ENCODE measurements around the gene GATA5.
A peak's percentile ranks its signal among the peaks of the same experiment; 100 is the strongest.

GATA5 gene

DNA sequence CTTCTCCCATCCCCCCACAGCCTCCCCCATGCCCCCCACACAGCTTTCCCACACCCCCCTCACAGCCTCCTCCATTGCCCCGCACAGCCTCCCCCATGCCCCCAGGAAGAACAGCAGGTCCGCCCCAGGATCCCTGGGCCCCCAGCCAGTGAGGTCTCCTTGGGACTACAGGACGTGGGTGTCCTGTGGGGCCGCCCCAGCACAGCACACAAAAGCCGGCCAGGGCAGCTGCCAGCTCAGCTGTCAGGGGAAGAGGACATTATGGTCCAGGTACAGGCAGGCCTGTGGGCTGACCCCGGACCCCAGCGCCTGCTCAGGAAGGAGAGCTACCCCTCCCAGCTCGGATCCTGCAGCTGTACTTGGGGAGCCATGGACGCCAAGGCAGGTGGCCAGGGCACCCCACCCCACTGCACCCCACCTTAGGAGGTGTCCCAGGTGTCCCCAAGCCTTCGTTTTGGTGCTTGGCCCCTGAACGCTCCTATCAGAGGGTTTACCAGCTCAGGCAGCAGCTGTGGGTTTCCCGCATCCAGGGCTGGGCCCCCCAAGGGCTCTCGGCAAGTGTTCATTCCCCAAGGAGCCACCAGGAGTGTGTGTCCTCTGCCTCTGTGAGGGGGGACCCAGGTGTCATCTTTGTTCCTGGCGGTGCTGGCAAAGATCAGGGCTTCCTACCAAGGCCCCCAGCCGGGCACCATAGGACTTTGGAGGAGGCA, 42.3 kb upstream of the GATA5 start:
- Histone ChIP-seq H3K9me3 (ENCODE audit: control insufficient read depth, insufficient read depth, low read depth, low read length) (no peaks in the 10 kb centered on the region), H3K36me3 (ENCODE audit: control insufficient read depth in 2 of 2, insufficient read depth in 1 of 2, low read length in 2 of 2) (no peaks in the 10 kb centered on the region), H3K27ac (ENCODE audit: extremely low read depth, low read depth, low read length) (no peak overlapping the region), H3K4me1 (ENCODE audit: control insufficient read depth, insufficient read depth, low read length) (no peaks in the 10 kb centered on the region), H3K4me3 (ENCODE audit: low read depth, low read length) (no peak overlapping the region)
- ChIA-PET CTCF (interaction anchor here (0.6 to 1.5 kb wide), 2 partner anchors 99 to 107 kb away, joined by 4 to 5 read pairs; no protein-coding TSS in a partner anchor), POLR2A (no interaction called here)
- peak; percentile 78 for TF ChIP-seq GLIS1 (tag by site-specific recombination; IDR thresholded peaks at IDR 0.05)
- TF ChIP-seq ZNF629 (tag by site-specific recombination; IDR thresholded peaks at IDR 0.05), result no peak
- TF ChIP-seq ZFHX2 (tag by site-specific recombination; conservative IDR thresholded peaks at IDR 0.05), result peak; percentile 48; the same call in 1 of the 2 replicates

DNA sequence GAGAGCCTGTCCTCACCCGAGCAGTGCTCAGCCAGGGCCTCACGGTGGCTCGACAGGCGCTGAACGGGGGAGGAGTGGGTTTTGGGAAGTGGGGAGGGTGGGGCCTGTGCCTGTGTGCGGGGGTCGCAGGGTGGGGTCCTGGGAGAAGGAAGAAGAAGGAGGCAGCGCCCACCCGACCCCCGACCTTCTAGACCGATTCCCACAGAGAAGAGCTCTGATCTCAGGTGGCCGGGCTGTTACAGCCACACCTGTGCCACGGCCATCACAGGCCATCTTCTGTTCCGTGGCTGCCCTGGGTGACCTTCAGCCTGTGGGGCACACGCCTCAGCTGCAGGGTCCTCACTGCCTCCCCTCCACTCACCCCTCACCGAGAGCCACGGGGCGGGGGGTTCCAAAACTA, 41.4 kb upstream of the GATA5 start:
- peak; percentile 44 for TF ChIP-seq GLIS1 (tag by site-specific recombination; IDR thresholded peaks at IDR 0.05)
- TF ChIP-seq KLF16 (tag by site-specific recombination; IDR thresholded peaks at IDR 0.05), result no peak
- Histone ChIP-seq H3K4me3 (ENCODE audit: low read depth, low read length) (no peak overlapping the region), H3K36me3 (ENCODE audit: control insufficient read depth in 2 of 2, insufficient read depth in 1 of 2, low read length in 2 of 2) (no peaks in the 10 kb centered on the region), H3K4me1 (ENCODE audit: control insufficient read depth, insufficient read depth, low read length) (no peaks in the 10 kb centered on the region), H3K9me3 (ENCODE audit: control insufficient read depth, insufficient read depth, low read depth, low read length) (no peaks in the 10 kb centered on the region), H3K27ac (ENCODE audit: extremely low read depth, low read depth, low read length) (no peak overlapping the region)
- CTCF ChIA-PET, result interaction anchor here (0.6 to 1.5 kb wide), 2 partner anchors 100 to 106 kb away, joined by 4 to 5 read pairs; no protein-coding TSS in a partner anchor
- POLR2A ChIA-PET, result no interaction called here

- POLR2A ChIA-PET, result no interaction called here
Measured at GRCh38 chr20:62516338-62516737, 40.5 kb upstream of the GATA5 start.

DNA sequence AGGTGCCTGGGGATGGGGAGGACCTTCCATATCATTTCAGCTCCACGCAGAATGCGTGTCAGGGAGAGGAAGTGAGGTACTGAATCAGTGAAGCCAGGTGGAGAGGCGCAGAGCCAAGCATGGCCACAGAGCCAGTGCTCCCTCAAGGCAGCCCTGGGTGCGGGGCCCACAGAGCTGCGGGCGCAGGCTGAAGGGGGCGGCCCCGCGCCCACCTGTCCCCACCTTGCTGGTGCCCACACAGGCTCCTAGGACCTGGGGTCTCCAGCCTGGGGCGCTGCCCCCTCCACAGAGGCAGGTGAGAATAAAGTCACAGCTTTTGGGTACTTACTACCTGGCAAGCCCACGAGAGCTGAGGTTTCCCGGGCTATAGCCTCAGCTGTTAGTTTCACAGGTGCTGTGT, 40.0 kb upstream of the GATA5 start:
- no peak overlapping the region for H3K27ac ChIP-seq (ENCODE audit: extremely low read depth, low read depth, low read length)
- CTCF ChIA-PET, result interaction anchor here (1.6 kb wide), 1 partner anchor 16 kb away, joined by 5 read pairs; no protein-coding TSS in a partner anchor
- POLR2A ChIA-PET, result no interaction called here
- TF ChIP-seq, protein P1, sequence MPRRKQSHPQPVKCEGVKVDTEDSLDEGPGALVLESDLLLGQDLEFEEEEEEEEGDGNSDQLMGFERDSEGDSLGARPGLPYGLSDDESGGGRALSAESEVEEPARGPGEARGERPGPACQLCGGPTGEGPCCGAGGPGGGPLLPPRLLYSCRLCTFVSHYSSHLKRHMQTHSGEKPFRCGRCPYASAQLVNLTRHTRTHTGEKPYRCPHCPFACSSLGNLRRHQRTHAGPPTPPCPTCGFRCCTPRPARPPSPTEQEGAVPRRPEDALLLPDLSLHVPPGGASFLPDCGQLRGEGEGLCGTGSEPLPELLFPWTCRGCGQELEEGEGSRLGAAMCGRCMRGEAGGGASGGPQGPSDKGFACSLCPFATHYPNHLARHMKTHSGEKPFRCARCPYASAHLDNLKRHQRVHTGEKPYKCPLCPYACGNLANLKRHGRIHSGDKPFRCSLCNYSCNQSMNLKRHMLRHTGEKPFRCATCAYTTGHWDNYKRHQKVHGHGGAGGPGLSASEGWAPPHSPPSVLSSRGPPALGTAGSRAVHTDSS (tag by site-specific recombination; IDR thresholded peaks at IDR 0.05), result no peak
- TF ChIP-seq ZNF776 (tag by site-specific recombination; IDR thresholded peaks at IDR 0.05; ENCODE audit: borderline replicate concordance) (no peak), ZNF302 (tag by site-specific recombination; IDR thresholded peaks at IDR 0.05; ENCODE audit: low read depth) (no peak), PRDM4 (tag by site-specific recombination; IDR thresholded peaks at IDR 0.05) (no peak), ELK4 (IDR thresholded peaks at IDR 0.05; ENCODE audit: borderline replicate concordance, low read depth, low read length) (no peak), ZNF548 (tag by site-specific recombination; IDR thresholded peaks at IDR 0.05) (no peak), ZNF266 (tag by site-specific recombination; IDR thresholded peaks at IDR 0.05; ENCODE audit: low read depth) (no peak), FEZF1 (tag by site-specific recombination; IDR thresholded peaks at IDR 0.05) (no peak), GFI1B (tag by site-specific recombination; IDR thresholded peaks at IDR 0.05) (no peak), ZNF2 (tag by site-specific recombination; IDR thresholded peaks at IDR 0.05) (no peak), REPIN1 (tag by site-specific recombination; IDR thresholded peaks at IDR 0.05; ENCODE audit: low read depth) (no peak), ZFP69B (tag by site-specific recombination; IDR thresholded peaks at IDR 0.05) (no peak), ZBTB20 (tag by site-specific recombination; IDR thresholded peaks at IDR 0.05) (no peak), ZFP3 (tag by site-specific recombination; IDR thresholded peaks at IDR 0.05; ENCODE audit: low read depth) (no peak), ZNF830 (tag by site-specific recombination; IDR thresholded peaks at IDR 0.05; ENCODE audit: low read depth) (no peak)

More at GRCh38 chr20:62516338-62516737, 40.5 kb upstream of the GATA5 start:
- Histone ChIP-seq H3K9me3 (ENCODE audit: control insufficient read depth, insufficient read depth, low read depth, low read length) (no peaks in the 10 kb centered on the region), H3K36me3 (ENCODE audit: control insufficient read depth in 2 of 2, insufficient read depth in 1 of 2, low read length in 2 of 2) (no peaks in the 10 kb centered on the region), H3K4me1 (ENCODE audit: control insufficient read depth, insufficient read depth, low read length) (no peaks in the 10 kb centered on the region), H3K4me3 (ENCODE audit: low read depth, low read length) (no peak overlapping the region), H3K27ac (ENCODE audit: extremely low read depth, low read depth, low read length) (no peak overlapping the region)
- CTCF ChIA-PET, result interaction anchor here (1.5 to 1.6 kb wide), 2 partner anchors 16 to 100 kb away, joined by 5 read pairs; no protein-coding TSS in a partner anchor
- TF ChIP-seq KLF1 (tag by site-specific recombination; IDR thresholded peaks at IDR 0.05), result no peak
- no peak for TF ChIP-seq ZNF292 (tag by site-specific recombination; IDR thresholded peaks at IDR 0.05; ENCODE audit: borderline replicate concordance, low read depth)
- no peak for TF ChIP-seq RBAK (tag by site-specific recombination; IDR thresholded peaks at IDR 0.05)
- no peak for TF ChIP-seq ZNF114 (tag by site-specific recombination; IDR thresholded peaks at IDR 0.05)
- no peak for TF ChIP-seq ZNF140 (tag by site-specific recombination; IDR thresholded peaks at IDR 0.05)
- TF ChIP-seq ZNF404 (tag by site-specific recombination; IDR thresholded peaks at IDR 0.05), result no peak
- TF ChIP-seq ZSCAN16 (tag by site-specific recombination; IDR thresholded peaks at IDR 0.05), result no peak

More for the DNA sequence above, 40.0 kb upstream of the GATA5 start:
- H3K9me3 ChIP-seq (ENCODE audit: control insufficient read depth, insufficient read depth, low read depth, low read length), result no peaks in the 10 kb centered on the region
- H3K36me3 ChIP-seq (ENCODE audit: control insufficient read depth in 2 of 2, insufficient read depth in 1 of 2, low read length in 2 of 2), result no peaks in the 10 kb centered on the region
- H3K4me3 ChIP-seq (ENCODE audit: low read depth, low read length), result no peak overlapping the region
- H3K4me1 ChIP-seq (ENCODE audit: control insufficient read depth, insufficient read depth, low read length), result no peaks in the 10 kb centered on the region

All from HEK293 (cell line).